Measurements from ENCODE around the gene CCT3. TPM values are rescaled to one million over a fixed set of nuclear protein-coding genes. Genes with fewer than 3 reads are reported as not detected.

Gene CCT3
- total RNA-seq, 1 experiment from 2014 or later: 520 TPM

DNA sequence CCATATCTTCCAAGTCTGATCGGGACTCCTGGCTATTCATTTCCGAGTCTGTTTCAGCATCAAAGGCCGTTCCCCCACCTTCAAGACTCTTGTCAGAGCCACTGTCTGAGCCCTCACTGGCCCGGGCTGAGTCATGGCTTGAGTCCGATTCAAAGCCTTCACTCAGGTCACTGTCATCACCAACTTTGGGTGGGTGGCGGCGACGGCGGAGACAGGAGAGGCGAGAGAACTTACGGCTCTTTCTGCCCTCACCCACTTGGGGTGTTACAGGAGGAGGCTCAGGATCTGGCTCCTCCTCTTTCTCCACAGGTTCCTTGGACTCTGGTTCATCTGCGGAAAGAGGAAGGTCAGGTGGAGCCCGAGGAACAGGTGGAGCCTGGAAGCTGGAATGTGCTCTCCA lies 72.0 kb downstream of the CCT3 start:
- H3K27me3 ChIP-seq (replicated peaks): no peaks in the 10 kb centered on the region

DNA sequence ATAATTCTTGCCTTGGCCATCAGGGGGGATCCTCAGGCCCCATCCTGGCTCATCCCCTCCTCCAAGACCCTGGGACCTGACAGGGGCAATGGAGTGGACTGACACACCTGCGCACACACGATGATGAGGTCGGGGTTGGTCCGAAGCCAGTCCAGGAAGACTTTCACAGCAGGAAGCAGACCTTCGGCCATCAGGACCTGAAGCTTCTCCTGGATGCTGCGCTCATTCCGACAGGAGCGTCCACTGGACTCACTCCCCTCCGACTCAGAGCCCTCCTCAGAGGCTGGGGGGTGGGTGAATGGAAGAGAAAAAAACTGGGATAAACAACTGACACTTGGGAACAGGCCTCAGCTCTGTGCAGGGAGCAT lies 74.8 kb downstream of the CCT3 start:
- peaks cover 18% of the 10 kb centered on the region for H3K4me1 ChIP-seq (replicated peaks)
- no peaks in the 10 kb centered on the region for H3K9me3 ChIP-seq (replicated peaks)
- H3K27ac ChIP-seq: 0 out of 2 replicates have a peak overlapping the region, but pooled peaks have one; percentile 33
- H3K4me3 ChIP-seq: no peak overlapping the region
- H3K36me3 ChIP-seq: peaks cover 94% of the 10 kb centered on the region
- DNase-seq (ENCODE audit: low read depth in 1 of 2, low spot score in 2 of 2): no peak
- no peaks in the 10 kb centered on the region for H3K27me3 ChIP-seq (replicated peaks)

More for the DNA sequence above, 72.0 kb downstream of the CCT3 start:
- H3K27ac ChIP-seq: no peak overlapping the region
- H3K4me1 ChIP-seq (replicated peaks): peaks cover 18% of the 10 kb centered on the region
- DNase-seq (ENCODE audit: low read depth in 1 of 2, low spot score in 2 of 2): no peak
- H3K36me3 ChIP-seq: peaks cover 92% of the 10 kb centered on the region
- H3K4me3 ChIP-seq: no peak overlapping the region
- H3K9me3 ChIP-seq (replicated peaks): no peaks in the 10 kb centered on the region

DNA sequence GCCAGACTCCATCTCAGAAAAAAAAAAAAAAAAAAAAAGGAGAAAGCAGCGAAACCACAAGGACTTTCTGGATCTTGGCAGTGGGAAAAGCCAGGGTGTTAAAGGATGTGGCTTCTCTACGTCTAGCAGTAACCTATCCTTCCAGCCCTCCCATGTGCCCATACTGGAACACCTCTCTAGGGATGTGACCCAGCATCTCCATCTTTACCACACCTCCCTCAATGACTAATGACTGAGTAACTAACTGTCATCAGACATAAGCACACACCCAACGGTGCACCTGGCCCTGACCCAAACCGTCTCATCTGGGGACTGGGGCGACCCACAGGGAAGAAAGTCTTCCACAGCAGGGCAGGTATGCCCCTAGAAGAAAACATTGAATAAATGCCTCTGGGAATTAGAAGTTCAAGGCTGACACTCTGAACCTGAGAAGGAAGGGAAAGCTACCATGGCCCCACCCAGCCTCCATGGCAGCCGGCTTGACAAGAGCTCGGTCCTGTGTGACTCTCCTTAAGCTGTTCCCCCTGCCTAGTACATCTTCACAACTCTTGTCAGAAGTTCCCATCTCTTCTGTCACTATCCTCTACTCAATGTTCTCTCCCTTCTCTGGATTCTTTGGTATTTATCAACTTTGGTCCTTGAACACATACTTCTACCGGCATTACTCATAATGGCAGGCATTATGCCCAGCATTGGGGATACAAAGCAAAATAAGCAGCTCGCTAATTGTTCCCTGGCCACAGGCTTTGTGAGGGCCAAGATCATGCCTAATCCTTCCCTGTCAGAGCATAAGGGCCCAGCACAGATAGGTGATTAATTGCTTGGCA lies 75.4 kb downstream of the CCT3 start:
- Histone ChIP-seq H3K27ac (peak overlapping the region; percentile 33), H3K36me3 (peaks cover 94% of the 10 kb centered on the region), H3K4me3 (no peak overlapping the region), H3K27me3 (replicated peaks) (no peaks in the 10 kb centered on the region), H3K9me3 (replicated peaks) (no peaks in the 10 kb centered on the region), H3K4me1 (replicated peaks) (peaks cover 18% of the 10 kb centered on the region)
- peak in 1 of 2 experiments; percentile 45 for DNase-seq (ENCODE audit: low read depth in 1 of 2, low spot score in 2 of 2)

DNA sequence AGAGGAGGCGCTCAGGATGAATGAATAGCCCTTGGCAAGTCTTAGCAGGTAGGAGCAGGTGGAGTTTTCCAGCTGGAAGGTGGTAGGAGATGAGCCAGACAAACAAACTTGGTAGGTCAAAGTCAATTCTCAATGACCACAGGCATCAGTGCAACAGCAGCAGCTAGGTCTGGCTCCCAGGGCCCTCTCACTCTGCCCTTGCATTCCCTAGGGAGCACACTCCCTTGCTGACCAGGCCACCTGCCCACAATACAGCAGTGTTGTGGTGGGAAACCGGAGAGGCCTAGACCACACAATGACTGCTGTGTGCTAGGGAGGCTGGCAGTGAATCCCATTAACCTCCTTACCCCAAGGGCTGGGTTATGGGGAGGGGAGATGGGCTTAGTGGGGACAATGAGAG lies 77.2 kb downstream of the CCT3 start:
- no peak for DNase-seq (ENCODE audit: low read depth in 1 of 2, low spot score in 2 of 2)
- Histone ChIP-seq H3K36me3 (peaks cover 92% of the 10 kb centered on the region), H3K4me3 (no peak overlapping the region), H3K4me1 (replicated peaks) (peaks cover 18% of the 10 kb centered on the region), H3K27me3 (replicated peaks) (no peaks in the 10 kb centered on the region), H3K9me3 (replicated peaks) (no peaks in the 10 kb centered on the region), H3K27ac (no peak overlapping the region)

DNA sequence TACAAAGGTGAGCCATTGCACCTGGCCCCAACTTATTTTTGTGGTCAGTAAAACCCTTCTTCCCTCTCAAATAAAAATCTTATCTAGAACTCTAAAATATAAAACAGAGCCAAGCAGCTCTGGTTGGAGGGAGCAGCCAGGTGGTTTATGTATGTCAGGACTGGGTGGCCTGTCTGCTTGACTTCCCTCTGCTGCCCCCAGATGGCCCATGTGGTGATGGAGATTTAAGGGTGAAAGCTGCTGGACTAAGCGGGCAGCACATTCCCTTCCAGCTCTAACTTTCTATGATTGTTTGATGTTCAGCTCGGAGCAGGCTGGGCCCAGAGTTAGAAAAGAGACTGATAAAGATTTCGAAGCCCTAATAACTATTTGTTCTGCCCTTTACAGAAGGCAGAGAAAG lies 78.3 kb downstream of the CCT3 start:
- no peaks in the 10 kb centered on the region for H3K9me3 ChIP-seq (replicated peaks)
- no peak for DNase-seq (ENCODE audit: low read depth in 1 of 2, low spot score in 2 of 2)
- H3K4me1 ChIP-seq (replicated peaks): peaks cover 18% of the 10 kb centered on the region
- H3K36me3 ChIP-seq: peaks cover 92% of the 10 kb centered on the region
- H3K27ac ChIP-seq: no peak overlapping the region
- H3K27me3 ChIP-seq (replicated peaks): no peaks in the 10 kb centered on the region
- no peak overlapping the region for H3K4me3 ChIP-seq

Other genes with a start within 250 kb of the CCT3 start
- 944 and 992 TPM in 2 replicates for gene LMNA, start 223.6 kb downstream of the CCT3 start, total RNA-seq (2014; rRNA removed; shearing (Covaris generic))
- 0.16 and 1.8 TPM in 2 replicates for gene SEMA4A, start 184.7 kb downstream of the CCT3 start, total RNA-seq (2014; rRNA removed; shearing (Covaris generic))
- 16.4 and 17.9 TPM in 2 replicates for gene SLC25A44, start 144.2 kb downstream of the CCT3 start, total RNA-seq (2014; rRNA removed; shearing (Covaris generic))
- gene PMF1, start 125.3 kb downstream of the CCT3 start, total RNA-seq (2014; rRNA removed; shearing (Covaris generic)): 85.6 and 100 TPM in 2 replicates
- gene BGLAP, start 96.1 kb downstream of the CCT3 start, total RNA-seq (2014; rRNA removed; shearing (Covaris generic)): not detected in 2 replicates
- 0.16 and 0.32 TPM in 2 replicates for gene PAQR6, start 90.2 kb downstream of the CCT3 start, total RNA-seq (2014; rRNA removed; shearing (Covaris generic))
- 49.8 and 68.2 TPM in 2 replicates for gene SMG5, start 55.5 kb downstream of the CCT3 start, total RNA-seq (2014; rRNA removed; shearing (Covaris generic))
- 0.69 and 1.9 TPM in 2 replicates for gene TMEM79, start 54.0 kb downstream of the CCT3 start, total RNA-seq (2014; rRNA removed; shearing (Covaris generic))
- gene GLMP, start 42.6 kb downstream of the CCT3 start, total RNA-seq (2014; rRNA removed; shearing (Covaris generic)): 30.0 and 32.0 TPM in 2 replicates
- gene VHLL, start 39.0 kb downstream of the CCT3 start, total RNA-seq (2014; rRNA removed; shearing (Covaris generic)): not detected in 2 replicates
- not detected in 2 replicates for gene TSACC, start 234 bp upstream of the CCT3 start, total RNA-seq (2014; rRNA removed; shearing (Covaris generic))
- gene RHBG, start 30.9 kb upstream of the CCT3 start, total RNA-seq (2014; rRNA removed; shearing (Covaris generic)): not detected in 2 replicates
- 7.0 and 9.8 TPM in 2 replicates for gene MEF2D, start 162.5 kb upstream of the CCT3 start, total RNA-seq (2014; rRNA removed; shearing (Covaris generic))
- 38.3 and 64.1 TPM in 2 replicates for gene IQGAP3, start 234.3 kb upstream of the CCT3 start, total RNA-seq (2014; rRNA removed; shearing (Covaris generic))
- gene TTC24, start 241.4 kb upstream of the CCT3 start, total RNA-seq (2014; rRNA removed; shearing (Covaris generic)): not detected in 2 replicates

Measured in SJSA1 (cell line).